Activated CD8-positive, alpha-beta memory T cell treated with anti-CD3 and anti-CD28 coated beads for 4 hours (primary cell): ENCODE measurements around the gene ANP32B.
"Not testable (repeated sequence)": the region's sequence is repeated elsewhere in the genome, so short reads cannot be mapped to it uniquely, and the experiment has no call there.

Experiments used
- DNase-seq, 2 donors: peaks; one replicate each; pipeline ENCODE4 v3.0.0-alpha.2; 2020; ENCODE audit warnings: low read depth in 2 of 2

ANP32B gene

GRCh38 chr9:97993000-97993399 is 9.9 kb downstream of the ANP32B start:
- DNase-seq = no peak

- DNase-seq = no peak
These were observed 11.6 kb downstream of the ANP32B start for GRCh38 chr9:97994703-97995102.

- not testable (repeated sequence) for DNase-seq
These were observed 13.5 kb downstream of the ANP32B start for GRCh38 chr9:97996676-97997075.

GRCh38 chr9:97997330-97998276 is 14.5 kb downstream of the ANP32B start:
- DNase-seq = no peak

- no peak for DNase-seq
These were observed 19.7 kb downstream of the ANP32B start for GRCh38 chr9:98002808-98003207.

- DNase-seq = no peak
These were observed 23.1 kb downstream of the ANP32B start for GRCh38 chr9:98006127-98006796.

GRCh38 chr9:98007251-98007928 is 24.2 kb downstream of the ANP32B start:
- no peak for DNase-seq

GRCh38 chr9:98008764-98009163 is 25.6 kb downstream of the ANP32B start:
- no peak for DNase-seq

- DNase-seq = no peak
These were observed 26.3 kb downstream of the ANP32B start for GRCh38 chr9:98009437-98009836.

GRCh38 chr9:98009936-98010335 is 26.8 kb downstream of the ANP32B start:
- DNase-seq = no peak

GRCh38 chr9:98010445-98010844 is 27.3 kb downstream of the ANP32B start:
- no peak for DNase-seq

GRCh38 chr9:98011122-98011521 is 28.0 kb downstream of the ANP32B start:
- no peak for DNase-seq

- DNase-seq = no peak
These were observed 33.1 kb downstream of the ANP32B start for GRCh38 chr9:98016137-98016680.

- DNase-seq = no peak
These were observed 34.2 kb downstream of the ANP32B start for GRCh38 chr9:98017306-98017705.

GRCh38 chr9:98018347-98018746 is 35.2 kb downstream of the ANP32B start:
- DNase-seq = no peak

GRCh38 chr9:98019098-98019497 is 36.0 kb downstream of the ANP32B start:
- DNase-seq = no peak

GRCh38 chr9:98019869-98020268 is 36.7 kb downstream of the ANP32B start:
- DNase-seq = not testable (repeated sequence)

- DNase-seq = no peak
These were observed 37.5 kb downstream of the ANP32B start for GRCh38 chr9:98020476-98021145.

- no peak for DNase-seq
These were observed 38.3 kb downstream of the ANP32B start for GRCh38 chr9:98021306-98022040.

GRCh38 chr9:98022447-98022846 is 39.3 kb downstream of the ANP32B start:
- no peak for DNase-seq

GRCh38 chr9:98024702-98025101 is 41.6 kb downstream of the ANP32B start:
- DNase-seq = no peak
